ENCODE data around the gene ZNF683.
A peak's percentile ranks its signal among the peaks of the same experiment; 100 is the strongest.

The ZNF683 gene

DNA sequence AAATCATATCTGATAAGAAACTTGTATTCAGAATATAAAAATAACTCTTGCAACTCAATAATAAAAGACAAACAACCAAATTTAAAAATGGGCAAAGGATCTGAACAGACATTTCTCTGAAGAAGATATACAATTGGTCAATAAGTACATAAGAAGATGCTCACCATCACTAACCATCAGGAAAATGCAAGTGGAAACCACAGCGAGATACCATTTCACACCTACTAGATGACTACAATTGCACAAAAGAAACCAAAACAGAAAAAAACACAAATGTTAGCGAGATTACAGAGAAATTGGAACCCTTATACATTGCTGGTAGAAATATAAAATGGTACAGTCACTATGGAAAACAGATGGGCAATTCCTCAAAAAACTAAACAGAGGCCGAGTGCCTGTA, 11.5 kb upstream of the ZNF683 start:
- no peak for DNase-seq

DNA sequence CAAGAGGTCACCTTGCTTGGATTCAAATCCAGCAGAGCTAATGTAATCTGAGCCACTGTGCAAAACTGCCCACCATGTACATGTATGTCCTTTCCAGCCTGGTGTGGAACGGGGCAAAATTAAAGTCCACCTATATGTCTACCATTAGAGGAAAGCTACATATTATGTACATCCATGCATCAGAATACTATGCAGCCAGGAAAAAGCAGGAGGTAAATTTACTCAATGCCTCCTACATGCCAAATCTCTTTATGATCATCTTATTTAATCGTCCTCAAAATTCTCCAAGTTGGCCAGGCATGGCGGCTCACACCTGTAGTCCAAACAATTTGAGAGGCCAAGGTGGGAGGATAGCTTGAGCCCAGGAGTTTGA, 6.3 kb upstream of the ZNF683 start:
- DNase-seq = no peak

DNA sequence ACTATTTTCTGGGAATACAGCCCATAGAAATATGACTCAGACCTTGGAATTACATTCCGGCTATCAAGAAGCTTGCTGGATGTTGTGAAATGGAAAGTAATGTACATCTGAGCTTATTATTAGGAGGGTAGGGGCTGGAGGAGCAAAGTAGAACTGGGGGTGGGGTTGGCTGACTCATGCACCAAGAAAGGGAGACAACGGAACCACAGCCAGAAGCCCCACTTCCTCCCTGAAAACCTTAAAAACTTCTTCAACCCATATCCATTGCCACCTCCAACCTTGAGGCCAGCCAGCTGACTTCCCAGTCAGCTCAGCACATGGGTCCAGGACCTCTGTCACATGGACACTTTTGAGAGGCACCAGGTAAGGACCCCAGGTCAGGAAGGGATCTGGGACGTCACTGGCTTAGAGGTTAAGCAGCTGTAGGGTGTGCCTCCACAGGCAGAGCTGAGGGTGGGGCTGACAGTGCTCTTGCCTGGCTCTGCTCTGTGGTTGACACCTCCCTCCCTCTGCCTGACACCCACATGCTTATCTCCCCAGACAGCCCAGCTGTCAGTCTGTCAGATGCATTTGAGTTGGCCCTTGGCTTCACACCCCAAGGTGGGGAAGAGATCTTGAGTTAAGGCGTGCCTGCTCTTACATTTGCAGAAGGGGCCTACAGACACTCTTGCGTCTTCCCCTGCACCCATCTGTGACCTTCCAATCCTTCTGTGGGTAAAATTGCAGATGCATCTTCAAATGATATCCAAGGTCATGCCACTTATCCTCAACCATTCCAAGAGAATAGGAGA, 5.7 kb upstream of the ZNF683 start:
- DNase-seq = peak; percentile 97

DNA sequence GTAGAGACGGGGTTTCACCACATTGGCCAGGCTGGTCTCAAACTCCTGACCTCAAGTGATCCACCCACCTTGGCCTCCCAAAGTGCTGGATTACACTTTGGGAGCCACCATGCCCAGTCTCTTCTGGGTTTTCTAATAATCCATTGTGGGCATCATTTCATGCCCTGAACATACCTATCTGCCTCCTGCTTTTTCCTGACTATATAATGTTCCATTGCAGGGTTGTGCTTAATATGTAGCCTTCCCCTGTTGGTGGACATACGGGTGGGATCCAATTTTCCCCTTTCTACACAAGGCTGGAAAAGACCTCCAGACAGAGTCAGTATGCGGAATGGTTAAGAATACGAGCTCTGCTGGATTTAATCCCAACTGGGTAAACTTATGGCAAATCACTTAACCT, 3.5 kb upstream of the ZNF683 start:
- no peak for DNase-seq

DNA sequence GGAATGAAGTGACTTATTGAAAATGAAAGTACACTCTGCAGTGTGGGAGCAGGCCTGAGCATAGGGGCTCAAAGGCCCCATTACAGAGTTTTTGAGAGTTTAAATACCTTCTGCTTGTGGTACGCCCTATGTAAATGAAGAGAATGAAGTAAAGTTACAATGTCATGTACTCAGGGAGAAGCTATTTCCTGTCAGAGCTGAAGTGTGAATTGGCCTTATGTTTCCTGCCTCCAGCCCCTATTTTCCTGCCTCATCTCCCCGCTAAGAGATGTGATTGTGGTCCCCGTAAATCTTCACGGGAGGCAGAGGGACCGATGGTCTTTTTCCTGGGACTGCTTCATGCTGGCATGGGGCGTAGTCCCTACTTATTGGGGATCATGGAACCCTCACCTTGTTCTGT, 2.5 kb upstream of the ZNF683 start:
- no peak for DNase-seq

DNA sequence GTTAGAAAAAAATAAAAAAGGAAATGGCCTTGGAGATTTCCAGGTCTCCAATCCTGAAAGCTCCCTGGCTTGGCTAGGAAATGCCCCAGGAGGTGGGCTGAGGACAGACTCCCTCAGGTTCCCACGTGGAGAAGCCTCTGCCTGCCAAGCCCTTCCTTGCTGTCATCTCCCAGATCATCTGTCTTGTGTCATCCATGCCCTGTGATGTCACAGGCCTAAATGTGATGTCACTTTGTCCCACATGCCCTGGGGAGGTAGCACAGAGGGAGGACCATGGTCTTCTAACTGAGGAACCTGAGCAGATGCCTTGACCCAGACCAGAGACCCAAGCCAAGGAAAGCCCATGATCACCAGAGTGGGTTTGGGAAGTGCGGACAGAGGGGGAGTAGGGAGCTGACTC, 1.8 kb upstream of the ZNF683 start:
- DNase-seq = peak; percentile 27

DNA sequence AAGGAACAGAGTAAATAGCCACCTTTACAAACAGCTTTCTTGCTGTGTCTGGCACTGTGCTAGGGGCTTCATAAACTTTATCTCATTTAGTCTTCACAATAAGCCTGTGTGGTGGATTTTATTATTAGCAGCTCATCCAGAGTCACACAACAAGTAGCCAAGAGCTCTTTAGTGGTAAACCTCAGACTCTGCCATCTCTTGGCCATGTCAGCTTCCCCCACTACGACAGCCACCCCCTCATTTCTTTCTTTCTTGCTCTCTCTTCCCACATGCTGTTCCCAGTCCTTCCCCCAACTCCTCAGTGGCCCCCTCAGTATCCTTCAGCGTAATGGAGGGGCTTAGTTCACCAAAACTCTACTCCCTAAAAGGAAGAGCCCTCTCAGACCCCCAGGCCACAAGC, 1.2 kb upstream of the ZNF683 start:
- peak; percentile 28 for DNase-seq

DNA sequence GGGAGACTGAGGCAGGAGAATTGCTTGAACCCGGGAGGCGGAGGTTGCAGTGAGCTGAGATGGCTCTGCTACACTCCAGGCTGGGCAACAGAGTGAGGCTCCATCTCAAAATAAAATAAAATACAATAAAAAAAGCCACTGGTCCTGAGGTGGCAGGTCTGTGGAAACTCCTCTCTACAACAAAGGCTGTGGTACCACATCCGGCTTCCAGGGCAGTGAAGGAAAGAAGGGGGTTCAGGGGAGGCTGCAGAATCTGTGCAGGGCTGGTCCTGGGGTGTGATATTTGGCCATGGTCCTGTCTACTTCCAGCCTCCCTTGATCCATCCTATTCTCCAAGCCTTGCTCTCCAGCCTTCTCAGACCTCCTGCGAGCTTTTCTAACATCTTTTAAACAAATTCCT, 731 bp upstream of the ZNF683 start:
- no peak for DNase-seq

DNA sequence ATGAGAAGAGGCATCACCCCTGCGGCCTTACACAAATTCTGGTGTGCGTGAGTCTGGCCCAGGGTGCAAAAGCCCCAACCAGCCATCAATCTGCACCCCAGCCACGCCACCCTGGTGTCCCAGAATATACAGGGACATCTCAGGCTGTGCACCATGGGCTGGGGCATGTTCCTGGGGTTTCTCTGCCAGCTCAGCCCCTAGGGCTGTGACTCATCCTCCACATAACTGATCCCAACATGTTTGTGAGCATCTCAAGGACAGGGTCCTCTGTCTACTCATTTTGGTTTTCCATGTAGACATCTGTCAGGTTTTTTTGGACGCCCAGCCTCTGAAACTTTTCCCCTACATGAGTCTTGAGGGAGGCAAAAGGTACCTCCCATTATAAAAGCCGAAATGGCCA, 511 bp downstream of the ZNF683 start:
- no peak for DNase-seq

DNA sequence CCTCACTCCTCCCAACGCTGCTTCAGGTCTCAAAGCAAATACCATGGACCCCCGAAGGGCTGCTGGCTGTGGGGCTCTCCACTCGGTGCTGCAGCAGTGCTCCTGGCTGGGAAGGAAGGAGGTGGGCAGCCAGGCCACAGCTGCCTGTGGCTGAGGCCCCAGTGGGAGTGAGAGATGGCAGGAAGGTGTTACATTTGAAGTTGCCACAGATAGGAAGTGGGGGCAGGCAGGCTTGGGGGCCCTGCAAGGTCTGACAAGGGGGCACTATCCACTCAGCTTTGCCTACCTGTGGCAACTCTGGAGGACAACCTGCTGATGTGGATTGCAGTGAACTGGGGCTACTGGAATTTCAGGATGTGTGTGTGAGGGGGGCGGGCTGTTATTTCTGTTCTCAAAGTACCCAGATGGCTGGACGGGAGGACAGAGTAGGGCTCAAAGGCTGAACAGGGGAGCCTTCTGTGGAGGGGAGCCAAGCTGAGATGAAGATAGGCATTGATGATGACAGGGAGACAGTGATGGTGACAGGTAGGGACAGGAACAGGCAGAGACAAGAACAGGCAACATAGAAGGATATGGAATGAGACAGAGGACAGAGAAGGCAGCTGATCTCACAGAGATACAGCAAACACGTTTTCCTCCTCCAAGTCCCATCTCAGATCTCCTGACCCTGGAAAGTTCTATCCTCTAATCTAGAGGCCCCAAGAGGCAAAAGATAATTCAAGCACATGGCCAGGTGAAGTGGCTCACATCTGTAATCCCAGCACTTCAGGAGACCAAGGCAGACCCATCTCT, 1.8 kb downstream of the ZNF683 start:
- DNase-seq = no peak

DNA sequence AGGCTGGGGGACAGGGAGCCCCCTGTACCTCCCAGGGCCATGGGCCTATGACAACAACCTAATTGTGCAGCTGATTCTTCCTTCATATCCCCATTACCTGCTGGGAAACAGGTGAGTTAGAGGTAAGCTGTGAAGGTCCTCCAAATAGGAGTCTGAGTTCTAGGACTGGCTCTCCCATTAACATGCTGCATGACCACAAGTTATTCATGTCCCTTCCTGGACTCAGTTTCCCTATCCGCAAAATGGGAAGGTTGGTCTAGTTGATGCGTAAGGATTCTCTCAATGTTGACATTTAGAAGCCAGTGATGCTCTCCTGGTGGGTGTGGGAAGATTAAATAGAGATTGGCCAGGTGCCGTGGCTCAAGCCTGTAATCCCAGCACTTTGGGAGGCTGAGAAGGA, 4.1 kb downstream of the ZNF683 start:
- no peak for DNase-seq

DNA sequence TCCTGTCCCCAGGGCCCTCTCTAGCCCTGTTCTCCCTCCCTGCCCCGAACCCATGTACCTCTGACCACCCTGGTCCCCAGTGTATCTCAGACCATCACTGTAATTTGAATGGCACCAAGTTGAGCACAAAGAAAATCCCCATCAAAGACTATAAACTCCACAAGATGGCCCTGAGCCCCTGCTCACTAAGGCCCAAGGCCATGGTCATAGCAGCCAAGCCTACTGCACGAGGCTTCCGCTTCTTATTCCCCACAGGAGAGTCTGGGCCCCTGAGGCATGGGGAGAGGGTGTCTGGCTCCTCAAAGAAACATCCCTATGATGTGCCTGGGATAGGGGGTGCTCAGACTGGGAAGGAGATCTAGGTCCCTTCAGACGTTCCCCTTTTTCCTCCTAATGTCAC, 4.5 kb downstream of the ZNF683 start:
- DNase-seq = peak; percentile 9

DNA sequence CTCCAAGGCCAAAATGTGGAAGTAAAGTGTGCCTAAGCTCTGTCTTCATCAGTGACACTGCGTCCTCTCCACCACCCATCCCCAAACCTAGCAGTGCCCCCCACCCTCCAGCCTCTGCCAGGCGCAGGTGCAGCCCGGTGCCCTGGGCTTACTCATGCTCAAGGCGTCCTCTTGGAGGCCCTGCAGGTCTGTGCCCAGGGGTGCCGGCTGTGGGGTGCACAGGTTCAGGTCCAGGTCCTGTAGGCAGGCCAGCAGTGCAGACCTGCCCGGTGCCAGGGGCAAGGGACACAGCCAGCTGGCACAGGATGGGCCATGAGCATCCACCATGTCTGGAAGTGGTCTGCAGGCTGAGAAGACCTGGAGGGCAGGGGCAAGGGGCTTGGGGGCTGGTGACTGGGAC, 5.1 kb downstream of the ZNF683 start:
- DNase-seq = no peak

DNA sequence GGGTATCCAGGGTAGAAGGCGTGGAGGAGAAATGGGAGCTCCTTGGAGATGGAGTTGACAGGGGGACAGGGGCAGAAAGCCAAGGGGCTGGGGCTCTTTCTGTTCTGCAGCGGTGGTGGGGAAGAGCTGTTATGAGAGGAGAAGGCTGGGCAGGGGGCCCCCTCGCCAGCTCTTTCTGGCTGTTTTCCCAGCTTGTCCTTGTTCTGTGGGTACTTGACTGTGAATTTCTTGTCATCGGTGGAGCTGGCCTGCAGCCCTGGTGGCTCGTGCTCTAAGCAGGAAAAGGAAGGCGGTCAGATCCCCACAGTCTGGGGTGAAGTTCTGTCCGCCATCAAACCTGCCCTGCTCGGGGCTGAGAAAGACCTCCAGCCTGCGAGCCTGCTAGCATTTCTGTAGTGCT, 7.6 kb downstream of the ZNF683 start:
- DNase-seq = no peak

DNA sequence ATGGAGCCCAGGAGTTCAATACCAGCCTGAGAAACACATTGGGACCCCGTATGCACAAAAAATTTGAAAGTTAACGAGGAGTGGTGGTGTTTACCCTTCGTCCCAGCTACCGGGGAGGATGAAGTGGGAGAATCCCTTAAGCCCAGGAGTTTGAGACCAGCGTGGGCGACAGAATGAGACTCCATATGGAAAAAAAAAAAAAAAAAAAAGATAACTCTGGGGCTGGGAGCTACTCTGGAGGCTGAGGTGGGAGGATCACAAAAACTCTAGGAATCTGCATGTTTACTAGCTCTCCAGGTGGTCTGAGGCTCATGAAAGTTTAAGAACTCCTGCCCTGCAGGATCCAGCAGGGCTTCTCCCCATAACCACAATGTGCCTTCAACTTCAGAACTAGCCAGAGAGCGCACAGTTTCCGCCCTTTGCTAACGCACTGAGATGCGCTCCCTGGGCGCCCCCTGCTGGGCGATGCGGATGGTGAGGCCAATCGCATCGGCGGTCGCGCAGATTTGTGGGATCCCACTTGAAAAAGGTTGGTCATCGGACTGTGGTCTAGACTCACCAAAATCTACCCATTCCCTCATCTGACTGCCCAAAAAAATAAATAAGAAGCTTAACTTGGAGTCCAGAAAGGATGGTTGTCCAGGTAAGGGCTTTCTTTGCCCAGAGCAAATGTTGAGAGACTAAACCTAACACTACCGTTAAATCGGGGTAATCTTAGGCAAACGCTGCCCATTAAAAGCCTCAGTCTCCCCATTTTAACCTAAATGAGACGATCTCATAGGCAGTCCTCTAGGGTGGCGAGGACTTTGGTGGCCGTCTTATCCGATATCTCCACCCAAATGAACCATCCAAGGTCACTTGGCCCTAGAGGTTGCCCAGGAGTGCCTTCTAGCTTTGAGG, 8.8 kb downstream of the ZNF683 start:
- DNase-seq = peak; percentile 93

DNA sequence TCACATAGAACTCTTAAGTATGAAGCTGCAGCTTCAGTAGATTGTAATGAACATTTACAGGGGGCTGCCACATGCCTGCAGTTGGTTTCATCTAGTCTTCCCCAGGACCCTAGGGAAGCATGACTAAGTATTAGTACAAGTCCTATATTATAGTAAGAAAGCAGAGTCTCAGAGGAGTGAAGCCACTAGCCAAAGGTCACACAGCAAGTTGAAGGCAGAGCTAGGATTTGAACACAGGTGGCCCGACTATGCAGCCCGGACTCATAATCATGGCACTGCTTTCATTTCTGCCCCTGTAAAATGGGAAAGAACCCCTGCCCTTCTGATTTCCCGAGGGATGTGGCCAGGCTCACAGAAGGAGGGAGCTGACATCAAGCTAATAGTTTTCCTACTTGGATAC, 10.2 kb downstream of the ZNF683 start:
- DNase-seq = no peak

DNA sequence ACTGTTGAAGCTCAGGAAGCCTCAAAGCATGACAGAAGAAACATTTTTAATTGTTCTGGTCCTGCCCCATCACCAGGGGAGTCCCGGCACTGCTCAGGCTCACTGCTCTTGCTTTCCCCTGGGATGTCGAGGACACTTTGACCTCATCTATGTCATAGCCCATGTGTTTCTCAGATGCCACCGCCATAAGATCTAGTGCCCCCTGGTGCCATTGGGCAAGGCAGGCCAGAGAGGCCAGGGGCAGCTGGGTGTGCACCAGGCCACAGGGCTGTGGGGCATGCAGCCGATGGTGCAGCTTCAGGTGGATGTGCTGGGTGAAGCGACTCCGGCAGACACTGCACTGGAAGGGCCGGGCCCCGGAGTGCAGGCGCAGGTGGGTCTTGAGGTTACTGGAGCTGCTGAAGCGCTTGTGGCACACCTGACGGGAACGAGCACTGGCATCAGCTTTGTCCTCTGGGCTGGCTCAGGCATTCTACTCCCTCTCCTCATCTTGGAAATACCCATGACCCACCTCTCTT, 10.9 kb downstream of the ZNF683 start:
- DNase-seq = no peak

DNA sequence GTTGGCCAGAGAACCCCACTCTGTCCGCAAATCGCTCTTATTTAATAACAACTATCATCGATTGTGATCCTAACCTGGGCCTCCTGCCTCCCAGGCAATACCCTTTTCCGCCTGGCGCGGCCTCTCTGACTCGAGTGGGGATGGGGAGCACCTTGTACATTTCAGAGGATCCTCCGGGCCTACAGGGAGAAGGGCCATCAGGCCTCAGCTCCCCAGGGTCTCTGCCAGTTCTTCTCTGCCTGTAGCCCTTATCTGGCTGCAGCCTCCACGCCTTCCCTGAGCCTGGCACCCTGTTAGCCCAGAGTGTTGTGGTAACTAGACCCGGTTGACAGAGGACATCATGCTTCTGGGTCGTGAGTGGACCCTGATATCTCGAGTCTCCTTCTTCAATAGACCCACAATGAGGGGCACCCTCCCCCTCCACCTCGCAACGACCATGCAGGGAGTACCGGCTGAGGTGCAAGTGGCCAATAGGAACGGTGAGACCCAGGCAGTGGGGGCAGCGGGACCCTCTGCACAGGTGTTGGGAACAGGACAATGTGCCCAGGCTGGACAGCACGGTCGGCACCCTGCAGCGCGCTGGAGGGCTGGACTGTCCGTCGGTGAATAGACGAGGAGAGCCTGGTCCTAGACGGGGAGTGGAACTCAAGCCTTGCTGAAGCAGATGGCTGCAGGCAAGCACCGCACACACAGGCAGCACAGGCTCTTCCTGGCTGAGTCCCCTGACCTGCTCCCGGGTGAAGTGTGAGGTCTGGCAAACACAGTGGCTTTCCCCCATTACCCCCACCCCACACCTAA, 11.5 kb downstream of the ZNF683 start:
- no peak for DNase-seq

DNA sequence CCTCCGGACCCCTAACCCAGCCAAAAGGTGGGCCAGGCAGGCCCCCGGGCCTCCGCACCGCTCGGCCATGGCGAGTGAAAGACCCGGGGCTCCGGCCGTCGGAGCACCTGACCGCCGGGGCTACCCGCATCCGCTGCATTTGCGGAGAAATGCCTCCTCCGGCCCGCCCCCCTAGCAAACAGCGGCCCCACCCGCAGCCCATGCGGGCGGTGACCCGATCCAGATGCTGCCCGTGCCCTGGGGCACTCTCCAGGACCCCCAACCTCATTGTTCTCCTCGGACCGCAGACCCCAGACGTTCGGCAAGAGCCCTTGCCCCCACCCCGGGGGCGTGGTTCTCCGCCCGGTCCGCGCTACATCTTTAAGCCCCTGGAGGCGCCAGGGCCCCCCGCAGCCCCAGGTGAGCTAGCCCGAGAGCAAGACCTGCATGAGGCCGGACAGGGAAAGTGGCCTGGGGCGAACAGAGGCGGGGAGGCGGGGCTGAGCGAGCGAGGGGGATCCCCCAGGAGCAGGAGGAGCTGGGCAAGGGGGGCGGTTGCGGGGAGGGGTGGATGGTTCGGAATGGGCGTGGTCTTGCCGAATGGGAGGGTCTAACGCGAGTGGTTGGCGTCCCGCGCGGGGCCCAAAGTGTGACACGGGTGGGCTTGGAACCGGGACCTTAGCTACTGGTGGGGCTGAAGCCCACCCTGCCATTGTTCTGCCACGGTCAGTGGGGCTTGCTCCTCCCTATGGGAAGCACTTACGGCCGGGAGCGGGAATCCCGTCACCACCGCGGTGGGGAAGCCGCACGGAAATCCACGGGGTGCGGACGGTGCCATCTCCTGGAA, 12.4 kb downstream of the ZNF683 start:
- no peak for DNase-seq

DNA sequence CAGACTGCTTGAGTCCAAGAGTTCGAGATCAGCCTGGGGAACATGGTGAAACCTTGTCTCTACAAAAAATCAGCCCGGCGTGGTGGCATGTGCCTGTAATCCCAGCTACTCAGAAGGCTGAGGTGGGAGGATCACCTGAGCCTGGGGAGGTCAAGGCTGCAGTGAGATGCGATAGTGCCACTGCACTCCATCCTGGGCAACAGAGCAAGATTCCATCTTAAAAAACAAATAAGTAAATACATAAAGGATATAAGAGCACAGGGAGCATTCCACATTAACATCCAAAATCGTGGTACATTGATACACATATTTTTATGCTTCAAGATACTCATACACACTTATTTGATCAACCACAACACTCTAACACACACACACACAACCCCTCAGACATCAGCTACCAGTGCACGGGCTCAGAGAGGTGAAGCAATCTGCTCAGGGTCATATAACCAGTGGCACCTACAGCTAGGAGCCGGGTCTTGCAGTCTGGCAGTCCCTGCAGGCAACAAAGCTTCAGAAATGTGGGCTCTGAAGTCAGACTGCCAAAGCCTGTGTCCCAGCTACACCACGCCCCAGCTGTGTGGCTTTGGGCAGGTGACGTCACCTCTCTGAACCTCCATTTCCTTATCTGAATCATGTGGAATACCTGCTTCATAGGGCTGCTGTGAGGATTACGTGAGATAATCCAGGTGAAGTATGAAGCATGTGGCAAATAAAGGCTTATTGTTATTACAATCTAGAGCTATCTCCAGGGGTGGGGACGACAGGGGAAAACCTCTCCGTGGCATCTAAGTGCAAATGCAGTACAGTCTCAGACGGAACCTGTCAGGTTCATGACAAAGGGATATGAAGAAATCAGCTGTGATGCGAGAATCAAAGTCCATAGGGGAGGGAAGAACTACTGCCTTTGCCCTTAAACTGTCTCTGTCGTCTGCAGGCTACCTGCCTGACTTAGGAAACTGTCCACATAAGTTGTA, 13.9 kb downstream of the ZNF683 start:
- DNase-seq = peak; percentile 42

Data from OCI-M1 (cell line).